GM12878 (cell line): Measurements from ENCODE around the gene KIAA0319L. TPM values are rescaled to one million over a fixed set of nuclear protein-coding genes. Genes with fewer than 3 reads are reported as not detected.
A peak's percentile ranks its signal among the peaks of the same experiment; 100 is the strongest.

Experiments
- CTCF ChIP-seq, 3 experiments: IDR thresholded peaks in 2 of 3; conservative IDR thresholded peaks in 1 of 3; 2 replicates each; pipeline ENCODE4 v1.5.1; 2011; ENCODE audit warnings: low read depth in 3 of 3, low read length in 3 of 3, mild to moderate bottlenecking in 3 of 3, control low read depth in 2 of 3, moderate library complexity in 2 of 3, inconsistent platforms in 1 of 3, mixed read lengths in 1 of 3; ENCODE audit not compliant: control insufficient read depth in 2 of 3, insufficient read depth in 1 of 3; ENCODE audit errors: extremely low read depth in 1 of 3
- E2F4 ChIP-seq: IDR thresholded peaks from 2 replicates; pipeline ENCODE4 v1.6.1; 2012; ENCODE audit warnings: low read depth, low read length, improper control_type of control experiment
- EP300 ChIP-seq, 2 experiments: fragments of 150-350 bp in 1 of 2; IDR thresholded peaks; 2 replicates each; pipeline ENCODE4 v1.6.1; 2011 to 2012; ENCODE audit warnings: low read depth in 2 of 2, low read length in 2 of 2, borderline replicate concordance in 1 of 2, improper control_type of control experiment in 1 of 2, inconsistent platforms in 1 of 2; ENCODE audit not compliant: control insufficient read depth in 1 of 2
- ETV6 ChIP-seq, 2 experiments: fragments of 450-650 bp in 1 of 2; IDR thresholded peaks in 1 of 2; conservative IDR thresholded peaks in 1 of 2; 2 replicates each; pipeline ENCODE4 v1.6.1; 2014; ENCODE audit warnings: antibody characterized with exemption in 1 of 2, borderline replicate concordance in 1 of 2, low read depth in 1 of 2, mild to moderate bottlenecking in 1 of 2, moderate library complexity in 1 of 2
- EZH2 ChIP-seq: IDR thresholded peaks from 2 replicates; pipeline ENCODE4 v1.6.1; 2012; ENCODE audit warnings: low read depth, mild to moderate bottlenecking, control low read depth, inconsistent platforms, low read length, borderline replicate concordance; ENCODE audit not compliant: control insufficient read depth
- FOS ChIP-seq: IDR thresholded peaks from 3 replicates; pipeline ENCODE4 v1.6.1; 2011; ENCODE audit warnings: borderline replicate concordance; ENCODE audit not compliant: insufficient read length; ENCODE audit errors: extremely low read depth
- HDAC6 ChIP-seq: fragments of 200-600 bp; sonication (generic); IDR thresholded peaks from one replicate; pipeline ENCODE4 v1.8.0; 2017; ENCODE audit warnings: antibody characterized with exemption; ENCODE audit not compliant: unreplicated experiment
- KAT2A ChIP-seq: conservative IDR thresholded peaks from 2 replicates; pipeline ENCODE4 v1.6.1; 2011; ENCODE audit warnings: low read depth, low read length; ENCODE audit not compliant: control insufficient read depth
- MEF2B ChIP-seq: fragments of 450-650 bp; IDR thresholded peaks from 2 replicates; pipeline ENCODE4 v1.6.1; 2018; ENCODE audit warnings: mild to moderate bottlenecking, moderate library complexity; ENCODE audit not compliant: partially characterized antibody, poor library complexity, severe bottlenecking
- MLLT1 ChIP-seq: fragments of 450-650 bp; IDR thresholded peaks from 2 replicates; pipeline ENCODE4 v1.6.1; 2016; ENCODE audit warnings: mild to moderate bottlenecking
- MYB ChIP-seq: fragments of 150-350 bp; IDR thresholded peaks from 2 replicates; pipeline ENCODE4 v1.6.1; 2014; ENCODE audit warnings: mild to moderate bottlenecking, low read depth, low read length, borderline replicate concordance
- NR2F1 ChIP-seq: fragments of 450-650 bp; conservative IDR thresholded peaks from 2 replicates; pipeline ENCODE4 v1.6.1; 2017; ENCODE audit warnings: mild to moderate bottlenecking
- PBX3 ChIP-seq: IDR thresholded peaks from 2 replicates; pipeline ENCODE4 v1.6.1; 2011; ENCODE audit warnings: mild to moderate bottlenecking, low read depth, low read length, moderate library complexity; ENCODE audit not compliant: insufficient replicate concordance
- SRF ChIP-seq, 2 experiments: IDR thresholded peaks; 2 replicates each; pipeline ENCODE4 v1.6.1; 2011; ENCODE audit warnings: low read depth in 2 of 2, low read length in 2 of 2, mild to moderate bottlenecking in 1 of 2, moderate library complexity in 1 of 2
- SUZ12 ChIP-seq: fragments of 200-600 bp; sonication (generic); IDR thresholded peaks from one replicate; pipeline ENCODE4 v1.6.1; 2018; ENCODE audit warnings: antibody characterized with exemption, mild to moderate bottlenecking; ENCODE audit not compliant: unreplicated experiment
- ZSCAN29 ChIP-seq: fragments of 450-650 bp; IDR thresholded peaks from 2 replicates; pipeline ENCODE4 v1.6.1; 2017; ENCODE audit warnings: mild to moderate bottlenecking, moderate library complexity
- polyA plus RNA-seq, 11 experiments: library from polyadenylated mRNA; depleted of rRNA in 4 of 11; unstranded in 6 of 11; stranded (reverse) in 5 of 11; fragments of >200 nt; fragmentation: Nextera tagmentation in 4 of 11; fragmentation: Illumina TruSeq in 1 of 11; extraction: Ambion mirVana in 4 of 11; extraction: Trizol in 1 of 11; gene quantifications; 1 replicate in 1 of 11; 2 replicates in 10 of 11; pipeline versions ENCODE4 v1.2.1 to v1.2.3, GENCODE V29; 2011 to 2016; ENCODE audit warnings: inconsistent platforms in 2 of 11, missing spikeins in 2 of 11, low read depth in 1 of 11
- total RNA-seq, 4 experiments: library from RNA; depleted of rRNA in 3 of 4; stranded (reverse); fragments of >200 nt in 3 of 4; fragmentation: Illumina TruSeq in 1 of 4; extraction: Trizol in 1 of 4; gene quantifications; 2 replicates each; pipeline versions ENCODE4 v1.2.1 to v1.2.3, GENCODE V29; 2013 to 2021
- TF ChIP-seq, protein P1 (sequence below): IDR thresholded peaks from 2 replicates; pipeline ENCODE4 v1.6.1; 2012; ENCODE audit warnings: low read depth, low read length, improper control_type of control experiment
- TF ChIP-seq, protein P2 (sequence below): fragments of 450-650 bp; IDR thresholded peaks from 2 replicates; pipeline ENCODE4 v1.6.1; 2018; ENCODE audit warnings: mild to moderate bottlenecking, low read depth, moderate library complexity; ENCODE audit not compliant: partially characterized antibody

Gene KIAA0319L
- total and polyA plus RNA-seq, 10 of the 15 experiments (the other 5 are each of a cell fraction or from before 2014, with no cell fraction given) = 2.6 to 57.8 (median 25.4) TPM

DNA sequence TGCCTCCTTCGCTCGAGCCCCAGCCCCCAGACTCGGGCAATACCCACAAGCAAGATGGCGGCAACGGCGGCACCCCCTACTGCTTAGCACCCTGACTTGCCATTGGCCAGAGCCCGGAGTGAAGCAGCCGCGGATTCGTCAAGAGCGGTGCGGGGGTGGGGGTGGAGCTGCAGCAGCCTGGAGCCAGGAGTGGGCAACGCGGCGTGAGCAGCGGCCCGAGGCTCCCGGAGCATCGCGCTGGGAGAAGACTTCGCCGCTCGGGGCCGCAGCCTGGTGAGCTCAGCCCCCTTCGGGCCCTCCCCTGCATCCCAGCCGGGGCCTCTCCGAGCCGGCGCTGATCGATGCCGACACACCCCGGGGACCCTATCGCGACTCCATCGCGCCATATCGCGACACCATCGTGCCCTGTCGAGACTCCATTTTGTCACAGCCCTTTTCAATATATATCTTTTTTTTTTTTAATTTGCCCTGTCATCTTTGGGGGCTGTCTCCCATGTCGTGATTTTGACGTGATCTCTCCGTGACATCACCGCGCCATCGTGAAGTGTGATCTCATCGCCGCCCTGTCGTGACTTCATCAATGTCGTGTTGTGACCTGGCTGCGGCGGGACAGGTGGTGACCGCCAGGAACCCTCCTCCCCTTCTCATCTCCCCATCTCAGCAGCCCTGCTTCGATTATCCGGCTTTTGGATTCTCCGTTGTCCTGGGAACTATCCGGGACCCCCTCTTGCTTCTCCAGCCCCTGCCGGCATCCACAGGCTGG, 589 bp upstream of the KIAA0319L start, which contains the start of gene NCDN (continued):
- TF ChIP-seq MEF2B (peak; percentile 34), MLLT1 (peak; percentile 67; the same call in 1 of the 2 replicates), FOS (peak; percentile 79), SUZ12 (no peak), E2F4 (no peak), PBX3 (peak; percentile 15), EP300 (IDR thresholded peaks at IDR 0.05; ENCODE audit: borderline replicate concordance in 1 of 2, control insufficient read depth in 1 of 2, low read depth in 2 of 2, low read length in 2 of 2) (no peak), EZH2 (no peak), KAT2A (no peak), CTCF (IDR thresholded peaks at IDR 0.05 in 2 of 3, conservative IDR thresholded peaks at IDR 0.05 in 1 of 3; ENCODE audit: control insufficient read depth in 2 of 3, extremely low read depth in 1 of 3, insufficient read depth in 1 of 3, low read depth in 3 of 3, low read length in 3 of 3) (no peak), SRF (IDR thresholded peaks at IDR 0.05; ENCODE audit: low read depth in 2 of 2, low read length in 2 of 2) (no peak), ZSCAN29 (no peak), HDAC6 (no peak), NR2F1 (no peak; the same call in 1 of the 2 replicates), MYB (no peak), ETV6 (conservative IDR thresholded peaks at IDR 0.05 in 1 of 2, IDR thresholded peaks at IDR 0.05 in 1 of 2; ENCODE audit: borderline replicate concordance in 1 of 2, low read depth in 1 of 2) (no peak)
- TF ChIP-seq, protein P1, sequence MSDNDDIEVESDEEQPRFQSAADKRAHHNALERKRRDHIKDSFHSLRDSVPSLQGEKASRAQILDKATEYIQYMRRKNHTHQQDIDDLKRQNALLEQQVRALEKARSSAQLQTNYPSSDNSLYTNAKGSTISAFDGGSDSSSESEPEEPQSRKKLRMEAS = no peak
- TF ChIP-seq, protein P2, sequence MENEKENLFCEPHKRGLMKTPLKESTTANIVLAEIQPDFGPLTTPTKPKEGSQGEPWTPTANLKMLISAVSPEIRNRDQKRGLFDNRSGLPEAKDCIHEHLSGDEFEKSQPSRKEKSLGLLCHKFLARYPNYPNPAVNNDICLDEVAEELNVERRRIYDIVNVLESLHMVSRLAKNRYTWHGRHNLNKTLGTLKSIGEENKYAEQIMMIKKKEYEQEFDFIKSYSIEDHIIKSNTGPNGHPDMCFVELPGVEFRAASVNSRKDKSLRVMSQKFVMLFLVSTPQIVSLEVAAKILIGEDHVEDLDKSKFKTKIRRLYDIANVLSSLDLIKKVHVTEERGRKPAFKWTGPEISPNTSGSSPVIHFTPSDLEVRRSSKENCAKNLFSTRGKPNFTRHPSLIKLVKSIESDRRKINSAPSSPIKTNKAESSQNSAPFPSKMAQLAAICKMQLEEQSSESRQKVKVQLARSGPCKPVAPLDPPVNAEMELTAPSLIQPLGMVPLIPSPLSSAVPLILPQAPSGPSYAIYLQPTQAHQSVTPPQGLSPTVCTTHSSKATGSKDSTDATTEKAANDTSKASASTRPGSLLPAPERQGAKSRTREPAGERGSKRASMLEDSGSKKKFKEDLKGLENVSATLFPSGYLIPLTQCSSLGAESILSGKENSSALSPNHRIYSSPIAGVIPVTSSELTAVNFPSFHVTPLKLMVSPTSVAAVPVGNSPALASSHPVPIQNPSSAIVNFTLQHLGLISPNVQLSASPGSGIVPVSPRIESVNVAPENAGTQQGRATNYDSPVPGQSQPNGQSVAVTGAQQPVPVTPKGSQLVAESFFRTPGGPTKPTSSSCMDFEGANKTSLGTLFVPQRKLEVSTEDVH = no peak
